ENCODE measurements around the gene KNSTRN.

Gene KNSTRN

DNA sequence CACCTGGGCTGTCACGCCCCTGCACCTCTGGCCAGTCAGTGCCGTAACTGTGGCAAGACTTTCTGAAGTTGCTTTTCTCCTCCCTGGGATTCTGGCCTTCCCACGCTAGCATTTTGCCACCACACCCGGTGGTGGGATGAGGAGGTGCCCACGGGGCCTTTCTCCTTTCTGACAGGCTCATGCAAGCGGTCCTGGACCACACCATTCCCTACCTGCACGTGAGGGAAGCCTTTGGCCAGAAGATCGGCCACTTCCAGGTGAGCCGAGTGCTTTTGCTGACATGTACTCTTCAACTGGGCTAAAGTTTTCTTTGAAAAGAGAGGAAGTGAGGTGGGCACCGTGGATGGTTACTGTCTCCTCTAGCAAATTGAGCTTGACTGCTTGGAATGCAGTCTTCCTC is 32.7 kb downstream of the KNSTRN start:
- TF ChIP-seq ZNF274 (IDR thresholded peaks at IDR 0.05; ENCODE audit: low read depth, low read length), result no peak
- H3K4me3 ChIP-seq (ENCODE audit: low read length), result no peak overlapping the region

DNA sequence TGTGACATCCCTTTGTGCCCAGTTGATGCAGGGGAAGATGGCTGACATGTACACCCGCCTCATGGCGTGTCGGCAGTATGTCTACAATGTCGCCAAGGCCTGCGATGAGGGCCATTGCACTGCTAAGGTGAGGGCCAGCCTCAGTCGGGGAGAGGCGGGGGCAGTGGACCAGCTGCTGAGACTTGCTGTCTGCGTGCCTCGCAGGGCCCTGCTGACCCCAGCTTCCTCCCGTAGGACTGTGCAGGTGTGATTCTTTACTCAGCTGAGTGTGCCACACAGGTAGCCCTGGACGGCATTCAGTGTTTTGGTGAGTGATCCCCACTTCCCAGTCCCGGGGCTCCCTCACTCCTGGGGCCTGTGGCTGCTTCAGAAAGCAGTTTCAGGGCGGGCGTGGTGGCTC is 33.5 kb downstream of the KNSTRN start:
- no peak for TF ChIP-seq ZNF274 (IDR thresholded peaks at IDR 0.05; ENCODE audit: low read depth, low read length)
- H3K4me3 ChIP-seq (ENCODE audit: low read length), result no peak overlapping the region

DNA sequence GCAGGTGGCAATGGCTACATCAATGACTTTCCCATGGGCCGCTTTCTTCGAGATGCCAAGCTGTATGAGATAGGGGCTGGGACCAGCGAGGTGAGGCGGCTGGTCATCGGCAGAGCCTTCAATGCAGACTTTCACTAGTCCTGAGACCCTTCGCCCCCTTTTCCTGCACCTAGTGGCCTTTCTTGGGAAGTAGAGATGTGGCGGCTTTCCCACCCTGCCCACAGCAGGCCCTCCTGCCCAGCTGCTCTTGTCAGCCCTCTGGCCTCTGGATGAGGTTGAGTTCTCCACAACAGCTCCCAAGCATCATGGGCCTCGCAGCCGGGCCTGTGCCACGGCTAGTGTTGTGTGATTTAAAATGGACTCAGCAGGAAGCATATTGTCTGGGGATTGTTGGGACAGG is 35.6 kb downstream of the KNSTRN start:
- TF ChIP-seq ZNF274 (IDR thresholded peaks at IDR 0.05; ENCODE audit: low read depth, low read length), result no peak
- H3K4me3 ChIP-seq (ENCODE audit: low read length), result no peak overlapping the region

DNA sequence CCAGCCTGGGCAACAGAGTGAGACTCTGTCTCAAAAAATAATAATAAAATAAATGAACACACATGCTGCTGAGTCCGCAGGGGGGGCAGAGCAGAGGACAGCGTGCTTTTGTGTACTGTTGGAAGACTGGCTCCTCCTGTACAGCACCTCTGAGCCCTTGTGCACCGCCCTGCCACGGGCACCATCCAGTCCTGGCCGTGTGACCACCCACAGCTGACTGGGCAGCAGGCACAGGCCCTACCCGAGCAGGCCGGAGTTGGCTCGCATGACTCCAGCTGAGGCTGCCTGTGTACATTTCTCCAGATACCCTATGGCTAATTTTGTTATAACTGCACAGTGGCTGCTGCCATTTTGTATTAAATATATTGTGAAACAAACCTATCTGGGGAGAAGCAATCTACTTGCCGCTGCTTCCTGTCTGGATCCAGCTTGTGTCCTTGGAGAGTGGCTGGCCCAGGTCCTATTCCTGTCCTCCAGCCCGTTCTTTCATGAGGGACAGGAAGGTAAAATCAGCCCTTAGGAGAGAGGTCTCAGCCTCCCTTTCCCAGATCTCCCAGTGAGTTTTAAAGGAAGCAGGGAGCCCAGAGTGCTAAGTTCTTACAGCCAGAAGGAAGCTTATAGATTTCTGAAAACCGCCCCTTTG is 37.7 kb downstream of the KNSTRN start:
- TF ChIP-seq ZNF274 (IDR thresholded peaks at IDR 0.05; ENCODE audit: low read depth, low read length), result no peak
- H3K4me3 ChIP-seq (ENCODE audit: low read length), result no peak overlapping the region

DNA sequence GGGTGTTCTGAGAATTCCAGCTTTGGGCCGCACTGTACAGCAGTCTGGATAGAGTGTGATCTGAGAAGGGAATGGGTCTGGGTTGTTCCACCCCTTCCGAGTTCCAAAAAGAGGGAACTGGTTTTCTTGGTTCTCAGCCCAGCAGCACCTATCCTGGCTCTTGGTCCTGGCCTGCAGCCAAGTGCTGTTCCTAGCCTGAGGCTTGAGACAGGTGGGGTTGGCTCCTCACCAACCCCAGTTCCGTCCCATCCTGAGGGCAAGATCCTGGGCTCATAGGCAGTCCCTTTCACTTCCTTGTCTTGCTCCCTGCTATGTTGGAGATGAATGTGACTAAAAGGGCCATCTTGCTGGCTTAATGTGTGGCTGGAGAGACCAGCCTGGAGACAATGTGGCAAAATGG is 38.3 kb downstream of the KNSTRN start:
- TF ChIP-seq ZNF274 (IDR thresholded peaks at IDR 0.05; ENCODE audit: low read depth, low read length), result no peak
- no peak overlapping the region for H3K4me3 ChIP-seq (ENCODE audit: low read length)

DNA sequence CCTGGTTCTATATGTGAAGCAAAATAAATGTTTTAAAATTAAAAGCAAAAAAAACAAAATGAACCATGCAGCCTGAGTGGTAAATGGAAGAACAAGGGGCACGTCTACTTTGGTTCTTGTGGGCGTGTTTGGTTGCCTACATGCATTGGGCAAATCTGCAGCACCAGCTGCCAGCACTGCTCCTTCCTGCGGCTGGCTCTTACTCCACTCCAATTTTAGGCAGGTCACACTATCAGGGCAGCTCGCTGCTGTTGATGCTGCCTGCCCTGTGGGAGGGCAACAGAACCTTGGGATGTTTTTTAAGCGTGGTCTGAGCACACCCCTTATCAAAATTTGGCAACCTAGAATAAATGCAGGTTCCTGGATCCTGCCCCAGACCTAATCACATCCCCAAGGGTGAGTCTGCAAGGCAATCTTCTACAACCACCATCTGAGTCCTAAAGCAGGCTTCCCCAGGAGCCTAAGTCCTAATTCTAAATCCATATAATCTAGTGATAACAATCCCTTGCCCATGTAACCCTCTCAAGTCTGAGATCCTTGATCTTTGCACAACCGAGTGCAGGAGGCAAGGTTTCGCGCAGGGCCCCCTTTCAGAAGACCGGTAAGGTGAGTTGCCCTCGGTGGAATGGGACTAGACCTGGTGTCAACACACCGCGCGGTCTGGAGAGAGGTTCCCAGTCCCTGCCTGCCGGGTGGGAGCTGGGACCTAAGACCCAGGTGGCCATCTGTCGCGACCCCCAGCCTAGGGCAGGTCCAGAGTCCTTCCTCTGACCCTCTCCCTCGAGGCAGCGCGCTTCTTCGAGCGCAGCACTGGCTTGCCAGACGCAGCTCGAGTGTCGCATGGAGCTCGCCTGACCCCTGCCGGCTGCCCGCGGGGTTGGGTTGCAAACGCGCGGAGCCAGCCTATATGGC is 39.0 kb downstream of the KNSTRN start:
- no peak overlapping the region for H3K4me3 ChIP-seq (ENCODE audit: low read length)
- no peak for TF ChIP-seq ZNF274 (IDR thresholded peaks at IDR 0.05; ENCODE audit: low read depth, low read length)

DNA sequence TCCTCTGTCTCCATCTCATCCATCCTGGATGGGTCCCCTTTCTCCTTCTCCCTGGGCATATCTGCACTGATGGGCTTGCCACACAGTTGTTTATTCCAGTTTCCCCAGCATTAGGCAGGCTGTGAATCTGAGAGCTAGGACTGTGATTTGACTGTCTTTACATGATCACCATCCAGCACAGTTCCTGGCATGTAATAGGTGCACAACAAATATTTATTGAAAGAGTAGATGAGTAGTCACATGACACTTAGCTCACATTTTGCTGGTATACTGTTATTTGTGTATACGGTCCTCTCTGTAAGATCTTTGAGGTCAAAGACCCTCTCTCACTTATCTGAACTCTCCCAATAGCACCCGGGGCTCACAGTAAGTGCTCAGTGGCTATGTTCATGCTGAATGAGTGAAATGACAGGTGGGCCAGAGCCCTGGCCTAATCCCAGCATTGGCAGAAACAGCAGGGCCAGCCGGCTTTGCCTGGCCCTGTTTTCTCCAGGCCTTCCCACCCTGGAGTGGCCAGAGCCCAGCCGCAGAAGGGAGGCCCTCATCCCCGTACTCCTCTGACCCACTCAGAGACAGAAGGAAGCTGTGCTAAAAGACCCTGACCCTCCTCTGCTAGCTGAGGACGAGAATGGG is 42.1 kb downstream of the KNSTRN start:
- no peak overlapping the region for H3K4me3 ChIP-seq (ENCODE audit: low read length)

DNA sequence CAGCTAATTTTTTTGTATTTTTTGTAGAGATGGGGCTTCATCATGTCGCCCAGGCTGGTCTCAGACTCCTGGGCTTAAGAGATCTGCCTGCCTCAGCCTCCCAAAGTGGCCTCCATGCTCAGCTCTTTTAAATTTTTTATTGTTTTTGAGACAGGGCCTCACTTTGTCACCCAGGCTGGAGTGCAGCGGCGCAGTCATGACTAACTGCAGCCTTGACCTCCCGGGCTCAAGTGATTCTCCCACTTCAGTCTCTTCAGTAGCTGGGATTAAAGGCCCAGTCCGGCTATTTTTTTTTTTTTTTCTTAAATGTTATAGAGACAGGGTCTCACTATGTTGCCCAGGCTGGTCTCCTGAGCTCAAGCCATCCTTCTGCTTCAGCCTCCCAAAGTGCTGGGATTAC is 43.2 kb downstream of the KNSTRN start:
- H3K4me3 ChIP-seq (ENCODE audit: low read length), result no peak overlapping the region
- TF ChIP-seq ZNF274 (IDR thresholded peaks at IDR 0.05; ENCODE audit: low read depth, low read length), result no peak

More for the DNA sequence above, 42.1 kb downstream of the KNSTRN start:
- TF ChIP-seq ZNF274 (IDR thresholded peaks at IDR 0.05; ENCODE audit: low read depth, low read length), result no peak

DNA sequence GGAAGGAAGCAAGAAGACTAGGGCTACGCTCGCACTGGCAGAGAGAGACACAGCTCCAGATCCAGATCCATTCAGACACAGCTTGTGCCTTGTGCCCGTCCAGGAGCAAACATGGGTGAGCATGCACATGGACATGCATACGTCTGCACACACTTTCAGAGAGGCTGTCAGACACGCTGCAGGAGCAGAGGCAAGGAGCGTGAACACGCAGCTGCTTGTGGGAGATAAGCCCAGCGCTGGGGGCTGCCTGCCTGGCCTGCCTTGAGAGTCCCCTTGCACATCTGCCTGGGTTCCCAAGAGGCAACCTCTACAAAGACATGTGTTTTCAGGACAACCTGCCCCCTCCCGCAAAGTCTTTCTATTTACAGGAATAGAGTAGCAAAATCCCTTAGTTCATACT is 44.7 kb downstream of the KNSTRN start:
- H3K4me3 ChIP-seq (ENCODE audit: low read length), result no peak overlapping the region
- TF ChIP-seq ZNF274 (IDR thresholded peaks at IDR 0.05; ENCODE audit: low read depth, low read length), result no peak

DNA sequence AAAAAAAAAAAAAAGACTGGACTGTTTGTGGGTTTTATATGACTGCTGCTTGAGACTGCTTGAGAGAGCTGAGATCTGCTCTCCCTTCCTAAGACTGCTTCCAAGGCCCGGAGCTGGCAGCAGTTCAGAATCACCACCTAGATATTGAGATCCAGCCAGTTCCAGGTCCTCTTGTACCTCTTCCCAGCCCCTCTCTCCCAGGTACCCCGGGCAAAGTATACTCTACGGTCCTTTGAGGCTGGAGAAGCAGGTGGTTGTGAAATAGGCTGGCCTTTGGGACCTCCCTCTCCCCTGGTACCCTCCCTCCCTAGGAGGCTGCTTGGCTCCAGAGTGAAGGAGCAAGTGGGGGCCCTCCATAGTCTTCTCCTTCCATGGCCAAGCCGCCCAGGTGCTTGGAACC is 45.7 kb downstream of the KNSTRN start:
- no peak for TF ChIP-seq ZNF274 (IDR thresholded peaks at IDR 0.05; ENCODE audit: low read depth, low read length)
- no peak overlapping the region for H3K4me3 ChIP-seq (ENCODE audit: low read length)

DNA sequence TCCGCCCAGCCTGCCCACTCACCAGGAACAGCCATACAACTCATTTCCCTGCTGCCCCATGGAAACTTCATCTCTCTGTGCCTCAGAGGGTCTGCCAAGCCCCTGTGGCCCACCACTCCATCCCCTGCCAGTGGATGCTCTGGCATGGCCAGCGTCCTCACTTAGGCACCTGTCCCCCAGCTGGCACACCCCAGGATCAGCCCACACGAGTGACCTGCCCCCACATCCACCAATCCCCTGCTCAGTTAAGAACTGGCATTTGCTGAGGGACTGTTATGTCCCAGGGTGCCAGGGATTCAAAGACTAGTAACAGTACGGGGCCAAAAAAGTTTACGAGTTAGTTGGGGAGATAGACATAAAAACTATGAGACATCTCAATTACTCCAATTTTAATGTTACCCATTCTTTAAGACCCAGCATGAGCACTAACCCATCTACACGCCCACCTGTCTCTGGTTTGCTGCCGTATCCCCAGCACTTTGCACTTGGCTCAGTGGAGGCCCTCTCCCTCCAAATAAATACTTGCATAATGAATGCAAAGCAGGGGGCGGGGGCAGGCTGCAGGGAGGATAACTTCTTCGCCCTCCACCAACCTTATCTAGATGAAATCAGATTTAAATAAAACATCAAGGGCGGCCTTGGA is 46.7 kb downstream of the KNSTRN start:
- no peak overlapping the region for H3K4me3 ChIP-seq (ENCODE audit: low read length)
- TF ChIP-seq ZNF274 (IDR thresholded peaks at IDR 0.05; ENCODE audit: low read depth, low read length), result no peak

DNA sequence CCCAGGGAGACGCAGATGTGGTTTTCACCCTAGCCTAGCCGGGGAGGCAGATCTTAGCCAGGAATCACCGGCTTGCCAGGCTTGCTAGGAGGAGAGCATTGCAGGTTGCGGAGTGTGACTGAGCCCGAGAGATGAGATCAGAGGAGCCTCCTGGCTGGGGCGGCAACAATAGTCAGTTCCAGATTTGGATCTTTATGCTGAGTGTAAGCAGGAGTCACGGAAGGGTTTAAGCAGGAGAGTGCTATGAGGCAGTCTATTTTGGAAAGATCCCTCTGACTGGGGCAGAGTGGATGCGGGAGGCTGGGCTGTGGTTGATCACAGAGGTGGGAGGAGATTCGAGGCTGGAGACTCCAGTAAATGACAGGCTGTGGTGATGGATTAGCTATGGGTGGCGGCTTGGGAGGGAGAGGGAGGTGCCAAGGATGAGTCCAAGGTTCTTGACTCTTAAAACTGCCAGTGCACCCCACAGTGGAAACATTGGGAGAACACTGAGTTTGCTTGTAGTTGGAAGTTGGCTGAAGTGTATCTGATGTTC is 47.8 kb downstream of the KNSTRN start:
- H3K4me3 ChIP-seq (ENCODE audit: low read length), result no peak overlapping the region
- TF ChIP-seq ZNF274 (IDR thresholded peaks at IDR 0.05; ENCODE audit: low read depth, low read length), result no peak

DNA sequence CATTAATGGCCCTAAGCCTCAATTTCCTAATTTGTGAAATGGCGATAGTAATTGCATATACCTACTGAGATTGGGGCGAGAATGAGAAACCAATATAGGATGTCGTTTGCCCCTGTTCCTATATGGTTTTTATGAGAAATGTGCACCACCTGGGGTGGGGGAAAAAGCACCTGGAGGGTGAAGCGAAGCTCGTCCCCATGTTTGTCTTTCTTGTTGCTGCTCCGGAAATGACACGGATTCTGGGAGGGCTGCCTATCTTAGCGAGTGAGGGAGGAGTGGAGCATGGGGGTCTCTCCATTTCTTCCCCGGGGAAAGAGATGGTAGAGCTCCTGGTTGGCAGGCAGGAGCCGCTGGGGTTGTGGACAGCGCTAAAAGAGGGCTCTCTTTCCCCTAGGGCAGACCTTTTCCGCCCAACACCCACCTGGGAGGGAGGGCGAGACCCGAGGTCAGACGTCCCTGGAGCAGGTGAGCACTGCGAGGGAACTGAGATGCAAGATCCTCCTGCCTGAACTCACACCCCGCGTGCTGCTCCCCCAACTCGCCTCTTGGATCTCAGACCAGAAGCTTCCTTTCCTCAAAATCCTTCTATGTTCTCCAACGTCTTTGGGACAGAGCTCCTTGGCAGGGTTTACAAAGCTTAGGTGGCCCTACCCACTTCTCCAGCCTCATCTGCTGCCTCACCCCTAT is 52.6 kb downstream of the KNSTRN start:
- TF ChIP-seq ZNF274 (IDR thresholded peaks at IDR 0.05; ENCODE audit: low read depth, low read length), result no peak
- H3K4me3 ChIP-seq (ENCODE audit: low read length), result no peak overlapping the region

DNA sequence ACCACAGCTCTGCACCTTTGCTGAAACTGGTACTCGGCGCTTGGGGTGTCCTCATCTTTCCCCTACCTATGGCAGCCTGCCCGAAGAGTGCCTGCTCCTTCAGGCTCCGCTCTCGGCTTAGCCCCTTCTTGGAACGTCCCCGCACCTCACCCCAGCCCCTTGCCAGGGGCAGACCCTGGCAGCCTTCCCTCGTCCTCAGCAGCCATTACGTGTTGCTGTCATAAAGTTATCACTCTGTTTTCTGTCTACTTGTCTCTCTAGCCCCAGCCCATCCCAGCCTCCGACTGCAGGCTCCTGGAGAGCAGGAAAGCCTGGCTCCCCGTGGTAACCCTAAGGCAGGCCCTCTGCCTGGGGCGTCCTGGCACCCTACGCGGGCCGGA is 53.2 kb downstream of the KNSTRN start:
- no peak overlapping the region for H3K4me3 ChIP-seq (ENCODE audit: low read length)
- TF ChIP-seq ZNF274 (IDR thresholded peaks at IDR 0.05; ENCODE audit: low read depth, low read length), result no peak
